Cardiac atrium fibroblast (primary cell): Measurements from ENCODE around the gene HS2ST1. TPM values are rescaled to one million over a fixed set of nuclear protein-coding genes. Genes with fewer than 3 reads are reported as not detected.

Experiments used
- total RNA-seq: library from RNA; depleted of rRNA; stranded (reverse); fragments of >200 nt; gene quantifications from 2 replicates; pipeline ENCODE4 v1.2.3, GENCODE V29; 2015

The HS2ST1 gene
- total RNA-seq, result 12.5 and 24.9 TPM in 2 replicates

DNA sequence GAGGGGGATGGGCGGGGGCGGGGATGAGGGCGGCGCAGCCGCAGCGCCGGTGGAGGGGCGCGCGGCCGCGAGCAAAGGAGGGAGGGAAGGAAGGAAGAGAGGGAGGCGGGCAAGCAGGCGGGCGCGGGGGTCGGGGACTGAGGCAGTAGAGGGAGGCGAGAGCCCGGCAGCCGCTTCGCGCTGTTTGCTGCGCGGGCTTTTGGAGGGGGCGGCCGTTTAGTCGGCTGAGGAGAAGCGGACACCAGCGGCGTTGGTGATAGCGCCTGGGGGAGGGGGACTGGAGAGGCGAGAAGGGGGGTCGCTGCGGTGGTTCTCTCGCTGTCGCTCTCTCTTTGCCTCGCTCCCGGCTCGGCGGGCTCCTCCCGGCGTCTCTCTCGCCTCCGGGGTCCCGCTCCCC, at the start of gene HS2ST1:
Gene HS2ST1, plus strand, starts transcription at position 35 of the 397 bp plus-strand sequence.

DNA sequence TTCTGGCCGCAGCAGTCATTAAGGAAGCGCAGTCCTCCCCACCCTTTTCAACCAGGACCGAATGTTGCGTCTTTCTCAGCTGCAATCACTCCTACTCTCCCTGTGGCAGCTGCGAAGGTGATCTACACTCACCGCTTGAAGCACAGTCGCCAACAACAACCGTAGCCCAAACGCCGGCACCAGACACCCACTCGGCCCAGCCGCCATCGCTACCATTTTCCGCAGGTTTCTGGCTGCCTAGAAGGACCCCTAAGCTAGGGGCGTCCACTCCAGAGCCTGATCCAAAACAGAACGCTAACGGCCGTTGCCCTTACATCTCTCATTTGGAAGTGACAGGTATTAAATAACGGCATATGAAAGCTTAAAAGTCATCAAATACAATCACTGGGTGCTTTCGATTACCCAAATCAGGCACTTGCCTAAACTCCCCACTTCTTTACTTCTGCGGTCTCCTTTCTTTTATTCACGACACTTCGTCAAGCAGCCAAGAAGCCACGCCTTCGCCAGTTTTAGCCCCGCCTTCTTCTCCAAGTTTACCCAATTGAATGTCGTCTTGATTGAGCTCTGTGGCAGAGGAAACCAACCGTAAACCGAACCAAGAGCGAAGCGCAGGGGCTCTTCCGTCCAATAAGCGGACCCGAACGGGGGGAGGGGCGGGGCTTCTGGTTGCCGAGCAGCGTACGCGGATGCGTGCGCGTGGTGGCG, 387 bp upstream of the HS2ST1 start, which contains the start of gene SELENOF:
Gene SELENOF, minus strand, starts transcription at position 231 of the 705 bp plus-strand sequence. Its CDS starts 15 bp downstream, at position 216.

Other genes starting within 250 kb of the HS2ST1 start
- 51.3 and 57.5 TPM in 2 replicates for gene SH3GLB1, start 210.1 kb upstream of the HS2ST1 start, total RNA-seq
- gene SELENOF, start 509 bp upstream of the HS2ST1 start, total RNA-seq, result 237 and 255 TPM in 2 replicates